ENCODE measurements around the gene WDR72.

WDR72 gene

DNA sequence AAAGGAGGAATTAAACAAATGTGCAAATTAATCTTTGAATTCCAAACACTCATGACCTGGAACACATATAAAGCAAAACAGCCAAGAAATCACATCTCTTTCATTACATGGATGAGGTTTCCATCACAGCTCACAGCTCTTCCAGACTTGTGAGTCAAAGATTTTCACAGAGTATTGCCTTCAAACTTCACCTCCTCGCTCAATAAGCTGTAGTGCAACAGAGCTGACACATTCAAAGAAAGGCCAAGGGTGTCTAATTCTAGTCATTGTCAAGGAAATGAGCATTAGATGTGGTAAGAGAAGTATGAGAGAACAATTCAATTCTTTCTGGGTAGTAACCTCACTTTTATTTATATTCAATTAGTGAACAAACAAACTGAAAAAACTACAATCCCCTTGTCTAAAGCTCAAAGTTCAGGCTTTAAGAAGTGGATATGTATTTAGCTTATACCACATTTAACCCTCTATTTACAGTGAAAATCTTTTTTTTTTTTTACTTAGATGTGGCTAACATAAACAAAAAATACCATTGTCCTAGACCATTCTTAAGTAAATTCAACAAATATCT lies 11.9 kb downstream of the WDR72 start:
- H3K27ac ChIP-seq (ENCODE audit: low read depth, low read length), result no peak overlapping the region
- no peaks in the 10 kb centered on the region for H3K36me3 ChIP-seq (ENCODE audit: control insufficient read depth, low read length)
- H3K4me3 ChIP-seq (ENCODE audit: low read length), result no peak overlapping the region

DNA sequence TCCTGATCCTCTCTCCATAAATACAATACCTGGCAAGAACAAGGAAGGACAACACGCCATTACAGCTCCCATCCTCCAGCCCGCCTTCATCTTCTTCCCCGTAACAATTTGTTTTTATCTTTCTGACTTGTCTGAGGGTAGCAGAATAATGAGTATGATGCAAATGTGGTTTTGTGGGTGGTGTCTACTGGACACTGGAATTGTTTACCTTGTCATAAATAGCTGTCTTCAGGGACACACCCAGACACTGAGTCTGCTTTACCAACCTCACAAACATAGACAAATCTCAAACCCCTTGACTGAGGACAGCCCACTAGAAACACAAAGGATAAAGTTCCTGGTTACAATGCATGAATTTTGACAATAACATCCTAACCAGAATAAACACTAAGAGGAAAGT lies 13.4 kb downstream of the WDR72 start:
- H3K36me3 ChIP-seq (ENCODE audit: control insufficient read depth, low read length), result no peaks in the 10 kb centered on the region
- H3K79me2 ChIP-seq (ENCODE audit: control insufficient read depth, low read length), result no peaks in the 10 kb centered on the region
- no peaks in the 10 kb centered on the region for H3K9me2 ChIP-seq (replicated peaks; ENCODE audit: control insufficient read depth, low read length)
- H3K4me2 ChIP-seq (ENCODE audit: low read length), result no peak overlapping the region
- H3K9me3 ChIP-seq (ENCODE audit: control insufficient read depth, insufficient read depth, low read length), result no peaks in the 10 kb centered on the region
- H3F3A ChIP-seq (ENCODE audit: control insufficient read depth, insufficient read depth), result no peaks in the 10 kb centered on the region
- no peak overlapping the region for H3K4me3 ChIP-seq (ENCODE audit: low read length)
- H3K4me1 ChIP-seq (ENCODE audit: control insufficient read depth, low read length), result no peaks in the 10 kb centered on the region
- H4K20me1 ChIP-seq (ENCODE audit: control insufficient read depth, insufficient read depth, low read depth, low read length), result no peaks in the 10 kb centered on the region
- no peaks in the 10 kb centered on the region for H3K27me3 ChIP-seq (ENCODE audit: control insufficient read depth, low read length)
- TF ChIP-seq, protein P1, sequence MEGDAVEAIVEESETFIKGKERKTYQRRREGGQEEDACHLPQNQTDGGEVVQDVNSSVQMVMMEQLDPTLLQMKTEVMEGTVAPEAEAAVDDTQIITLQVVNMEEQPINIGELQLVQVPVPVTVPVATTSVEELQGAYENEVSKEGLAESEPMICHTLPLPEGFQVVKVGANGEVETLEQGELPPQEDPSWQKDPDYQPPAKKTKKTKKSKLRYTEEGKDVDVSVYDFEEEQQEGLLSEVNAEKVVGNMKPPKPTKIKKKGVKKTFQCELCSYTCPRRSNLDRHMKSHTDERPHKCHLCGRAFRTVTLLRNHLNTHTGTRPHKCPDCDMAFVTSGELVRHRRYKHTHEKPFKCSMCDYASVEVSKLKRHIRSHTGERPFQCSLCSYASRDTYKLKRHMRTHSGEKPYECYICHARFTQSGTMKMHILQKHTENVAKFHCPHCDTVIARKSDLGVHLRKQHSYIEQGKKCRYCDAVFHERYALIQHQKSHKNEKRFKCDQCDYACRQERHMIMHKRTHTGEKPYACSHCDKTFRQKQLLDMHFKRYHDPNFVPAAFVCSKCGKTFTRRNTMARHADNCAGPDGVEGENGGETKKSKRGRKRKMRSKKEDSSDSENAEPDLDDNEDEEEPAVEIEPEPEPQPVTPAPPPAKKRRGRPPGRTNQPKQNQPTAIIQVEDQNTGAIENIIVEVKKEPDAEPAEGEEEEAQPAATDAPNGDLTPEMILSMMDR (IDR thresholded peaks at IDR 0.05; ENCODE audit: low read depth, low read length, poor library complexity, severe bottlenecking), result no peak
- TF ChIP-seq EZH2phosphoT487 (IDR thresholded peaks at IDR 0.05; ENCODE audit: borderline replicate concordance, low read length), result no peak
- no peak overlapping the region for H3K27ac ChIP-seq (ENCODE audit: low read depth, low read length)

More for the DNA sequence above, 11.9 kb downstream of the WDR72 start:
- H3K79me2 ChIP-seq (ENCODE audit: control insufficient read depth, low read length), result no peaks in the 10 kb centered on the region
- H3K4me1 ChIP-seq (ENCODE audit: control insufficient read depth, low read length), result no peaks in the 10 kb centered on the region
- no peaks in the 10 kb centered on the region for H3F3A ChIP-seq (ENCODE audit: control insufficient read depth, insufficient read depth)
- H3K4me2 ChIP-seq (ENCODE audit: low read length), result no peak overlapping the region
- no peaks in the 10 kb centered on the region for H3K9me2 ChIP-seq (replicated peaks; ENCODE audit: control insufficient read depth, low read length)
- no peaks in the 10 kb centered on the region for H3K27me3 ChIP-seq (ENCODE audit: control insufficient read depth, low read length)
- no peaks in the 10 kb centered on the region for H4K20me1 ChIP-seq (ENCODE audit: control insufficient read depth, insufficient read depth, low read depth, low read length)
- no peaks in the 10 kb centered on the region for H3K9me3 ChIP-seq (ENCODE audit: control insufficient read depth, insufficient read depth, low read length)
- no peak for TF ChIP-seq EZH2phosphoT487 (IDR thresholded peaks at IDR 0.05; ENCODE audit: borderline replicate concordance, low read length)
- TF ChIP-seq, protein P1 (IDR thresholded peaks at IDR 0.05; ENCODE audit: low read depth, low read length, poor library complexity, severe bottlenecking), result no peak

DNA sequence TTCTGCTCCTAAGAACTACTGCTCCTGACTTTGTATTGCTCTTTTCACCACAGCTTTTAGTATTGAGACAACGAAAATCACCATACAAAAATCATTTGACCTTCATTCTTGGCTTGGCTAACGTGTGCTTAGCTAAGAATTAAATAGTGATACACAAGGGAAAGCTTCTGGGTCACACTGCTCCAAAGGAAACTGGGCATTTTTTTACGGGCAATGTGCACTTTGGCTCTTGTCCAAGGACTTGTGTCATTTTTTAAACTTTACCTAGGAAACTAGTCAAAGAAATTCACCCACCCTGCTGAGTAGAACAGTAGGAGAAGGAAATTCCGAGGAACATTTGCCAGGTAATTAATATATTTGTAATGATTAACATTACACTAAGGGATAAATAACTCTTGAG lies 19.8 kb downstream of the WDR72 start:
- Histone ChIP-seq H3K27me3 (ENCODE audit: control insufficient read depth, low read length) (no peaks in the 10 kb centered on the region), H3K4me2 (ENCODE audit: low read length) (no peak overlapping the region), H3K9me3 (ENCODE audit: control insufficient read depth, insufficient read depth, low read length) (no peaks in the 10 kb centered on the region), H3K9me2 (replicated peaks; ENCODE audit: control insufficient read depth, low read length) (no peaks in the 10 kb centered on the region), H3K27ac (ENCODE audit: low read depth, low read length) (no peak overlapping the region), H3K4me1 (ENCODE audit: control insufficient read depth, low read length) (no peaks in the 10 kb centered on the region), H3K4me3 (ENCODE audit: low read length) (no peak overlapping the region), H3K79me2 (ENCODE audit: control insufficient read depth, low read length) (no peaks in the 10 kb centered on the region), H4K20me1 (ENCODE audit: control insufficient read depth, insufficient read depth, low read depth, low read length) (no peaks in the 10 kb centered on the region), H3F3A (ENCODE audit: control insufficient read depth, insufficient read depth) (no peaks in the 10 kb centered on the region), H3K36me3 (ENCODE audit: control insufficient read depth, low read length) (no peaks in the 10 kb centered on the region)
- TF ChIP-seq EZH2phosphoT487 (IDR thresholded peaks at IDR 0.05; ENCODE audit: borderline replicate concordance, low read length), result no peak
- TF ChIP-seq, protein P1 (IDR thresholded peaks at IDR 0.05; ENCODE audit: low read depth, low read length, poor library complexity, severe bottlenecking), result no peak
